ENCODE measurements around the gene GTPBP1.

DNA sequence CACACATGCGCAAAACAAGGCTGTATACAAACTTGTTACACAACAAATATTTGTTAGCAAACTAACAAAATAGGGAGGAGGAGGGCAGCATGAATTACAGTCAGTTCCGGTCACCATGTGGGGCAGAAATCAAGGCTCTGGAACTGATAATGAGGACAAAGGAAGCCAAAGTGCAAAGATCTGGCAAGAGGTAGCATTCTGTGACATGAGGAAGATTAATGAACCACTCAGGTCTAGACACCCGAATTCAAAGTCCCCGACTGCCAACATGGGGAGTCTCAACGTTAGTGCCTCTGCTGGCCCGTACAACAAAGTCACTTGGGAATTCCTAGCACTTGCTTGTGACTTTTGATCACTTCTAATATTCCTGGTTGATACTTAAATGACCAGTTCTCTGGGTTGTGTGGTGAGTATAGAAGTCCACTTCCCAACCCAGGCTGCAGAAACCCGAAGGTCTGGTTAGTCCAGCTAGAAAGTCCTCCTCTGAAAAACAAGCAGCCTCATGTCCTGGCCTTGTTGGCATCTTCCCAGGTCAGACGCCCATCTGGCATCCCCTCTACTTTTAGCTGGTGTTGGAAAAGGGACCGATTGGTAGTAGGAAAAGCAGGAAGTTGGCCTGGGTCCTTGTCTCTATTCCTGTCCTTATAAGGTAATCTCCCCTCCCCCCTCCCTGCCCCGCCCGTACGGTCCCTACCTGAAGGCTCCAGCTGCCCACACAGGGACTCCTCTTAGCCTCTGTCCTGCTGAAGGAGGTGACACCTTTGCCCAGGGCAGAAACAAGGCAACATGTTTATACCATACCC, 48.4 kb downstream of the GTPBP1 start:
- no peak for TF ChIP-seq GATA2 (IDR thresholded peaks at IDR 0.05; ENCODE audit: low read depth, low read length)
- TF ChIP-seq GATA3 (IDR thresholded peaks at IDR 0.05; ENCODE audit: low read depth, low read length), result no peak
